Dermis blood vessel endothelial cell (primary cell): ENCODE data around the gene GRB10. TPM values are rescaled to one million over a fixed set of nuclear protein-coding genes. Genes with fewer than 3 reads are reported as not detected.
"Not testable (repeated sequence)": the region's sequence is repeated elsewhere in the genome, so short reads cannot be mapped to it uniquely, and the experiment has no call there.

Experiments used
- DNase-seq: peaks from one replicate; pipeline ENCODE4 v3.0.0; 2010
- total RNA-seq: library from RNA; depleted of rRNA; stranded (reverse); fragments of >200 nt; gene quantifications from 2 replicates; pipeline ENCODE4 v1.2.3, GENCODE V29; 2014

GRB10 gene
- total RNA-seq, 1 donor from 2014 or later: 223 TPM

DNA sequence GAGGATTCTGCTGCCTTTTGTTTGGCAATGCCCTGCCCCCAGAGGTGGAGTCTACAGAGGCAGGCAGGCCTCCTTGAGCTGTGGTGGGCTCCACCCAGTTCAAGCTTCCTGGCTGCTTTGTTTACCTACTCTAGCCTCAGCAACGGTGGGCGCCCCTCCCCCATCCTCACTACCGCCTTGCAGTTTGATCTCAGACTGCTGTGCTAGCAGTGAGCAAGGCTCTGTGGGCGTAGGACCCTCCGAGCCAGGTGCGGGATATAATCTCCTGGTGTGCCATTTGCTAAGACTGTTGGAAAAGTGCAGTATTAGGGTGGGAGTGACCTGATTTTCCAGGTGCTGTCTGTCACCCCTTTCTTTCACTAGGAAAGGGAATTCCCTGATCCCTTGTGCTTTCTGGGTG is 206.3 kb downstream of the GRB10 start:
- not testable (repeated sequence) for DNase-seq

DNA sequence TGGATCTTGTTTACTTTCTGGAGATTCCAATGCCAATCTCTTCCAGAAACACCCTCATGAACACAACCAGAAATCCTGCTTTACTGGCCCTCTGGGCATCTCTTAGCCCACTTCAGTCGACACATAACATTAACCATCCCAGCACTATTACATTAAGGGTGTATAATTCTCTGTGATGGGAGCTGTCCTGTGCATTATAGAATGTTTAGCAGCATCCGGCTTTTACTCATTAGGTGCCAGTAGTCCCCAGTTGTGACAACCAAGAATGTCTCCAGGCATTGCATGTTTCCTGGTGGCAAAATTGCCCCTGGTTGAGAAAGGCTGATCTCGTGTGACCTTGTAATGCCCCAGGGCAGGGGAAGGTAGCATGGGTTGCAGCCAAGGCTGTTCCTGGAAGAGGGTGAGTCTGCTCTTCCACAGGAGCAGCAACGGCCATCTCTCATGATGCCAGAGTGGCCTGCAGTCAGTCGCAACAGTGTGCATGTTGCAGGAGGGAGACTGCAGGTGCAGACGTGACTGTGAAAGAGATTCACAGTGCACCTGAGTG is 214.9 kb downstream of the GRB10 start:
- no peak for DNase-seq

DNA sequence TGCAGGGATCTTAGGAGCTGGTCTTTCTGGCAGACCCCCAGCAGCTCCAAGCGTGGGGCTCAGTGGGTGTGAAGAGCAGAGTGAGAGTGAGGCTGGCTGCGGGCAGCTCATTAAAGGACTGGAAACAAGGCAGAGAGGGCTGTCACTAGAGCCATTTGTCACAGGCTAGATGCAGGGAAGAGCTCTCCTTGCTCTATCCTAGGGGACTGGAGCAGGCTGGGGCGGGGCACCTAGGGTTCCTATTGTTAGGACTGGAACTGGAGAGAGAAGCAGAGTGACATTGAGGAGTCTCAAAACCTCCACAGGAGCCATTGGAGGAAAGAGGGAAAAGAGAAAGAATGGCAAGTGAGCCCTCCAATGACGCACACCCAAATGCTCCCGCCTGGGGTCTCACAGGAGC is 216.7 kb downstream of the GRB10 start:
- DNase-seq: no peak

DNA sequence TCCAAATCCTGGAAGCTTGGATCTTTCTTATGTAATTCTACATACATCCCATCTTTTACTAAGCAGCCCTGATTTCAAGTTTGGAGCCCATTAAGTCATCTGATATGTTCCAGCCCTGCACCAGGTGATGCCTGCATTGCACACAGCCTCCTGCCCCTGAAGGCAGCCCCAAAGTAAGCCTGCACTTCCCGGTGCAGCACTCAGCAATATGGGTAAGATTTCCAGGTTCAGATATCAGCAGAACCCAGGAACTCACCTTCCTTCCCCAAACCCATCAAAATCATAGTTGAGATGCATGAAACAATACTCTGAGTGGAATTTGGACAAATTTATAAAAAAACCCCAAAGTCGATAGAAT is 217.2 kb downstream of the GRB10 start:
- DNase-seq: no peak

DNA sequence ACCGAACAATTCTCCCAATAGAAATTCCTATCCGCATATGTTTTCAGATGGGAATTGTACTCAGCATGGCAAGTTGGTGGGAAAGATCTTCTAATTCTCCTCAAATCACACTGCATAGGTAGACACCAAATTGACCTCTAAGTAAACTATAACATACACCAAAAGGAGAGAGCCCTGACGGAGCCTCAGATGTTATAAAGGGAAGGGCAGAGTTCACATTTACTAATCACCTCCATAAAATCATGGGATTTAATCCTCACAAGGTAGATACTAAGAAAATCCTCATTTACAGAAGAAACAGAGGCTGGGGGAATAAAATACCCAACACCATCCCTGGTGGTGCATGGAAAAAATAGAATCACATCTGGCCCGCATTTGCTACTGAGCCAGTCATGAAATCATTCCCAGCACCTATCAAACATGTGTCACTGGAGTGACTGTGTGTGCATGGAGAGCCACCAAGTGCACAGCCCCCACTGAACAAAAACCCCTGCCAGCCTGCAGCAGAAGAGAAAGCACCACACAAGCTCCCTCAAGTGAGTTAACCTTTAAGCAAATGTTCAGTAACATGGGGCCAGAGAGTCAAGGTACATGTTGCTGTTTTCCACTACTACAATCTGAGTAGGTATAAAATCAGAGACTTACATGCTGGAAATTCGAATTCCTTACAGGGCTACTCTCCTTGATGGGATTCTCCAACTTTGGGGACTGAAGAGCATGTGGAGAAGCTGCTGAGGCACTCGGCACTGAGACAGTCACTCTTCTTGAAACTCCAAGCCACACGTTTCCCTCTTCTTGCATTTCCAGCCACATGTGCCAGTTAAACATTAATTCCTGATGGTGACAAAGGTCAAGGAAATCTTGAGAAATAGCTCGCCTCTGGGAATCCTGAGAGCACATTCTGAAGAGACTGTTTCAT is 217.8 kb downstream of the GRB10 start, which contains the start of gene DDC:
Gene DDC (minus strand): TSS at position 766 of the 919 bp plus-strand sequence. CDS start 21,320 bp downstream, outside the sequence.
- no peak for DNase-seq

DNA sequence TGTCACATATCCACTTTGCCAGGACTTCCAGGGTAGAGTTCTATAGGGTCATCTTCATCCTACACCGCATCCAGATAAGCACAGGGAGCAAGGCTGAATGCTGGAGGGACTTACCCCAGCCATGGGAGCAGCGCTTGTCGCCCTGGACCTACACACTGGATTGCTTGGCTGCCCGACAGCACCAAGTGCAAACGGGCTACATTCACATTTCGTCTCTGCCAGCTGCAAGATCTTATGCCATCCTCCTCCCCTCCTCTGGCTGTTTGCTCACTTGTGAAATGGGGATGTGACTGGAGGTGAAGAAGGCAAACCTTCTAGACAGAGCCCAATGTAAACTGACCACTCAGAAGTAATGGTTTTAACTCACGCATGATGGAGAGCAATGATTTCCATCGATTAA is 218.5 kb downstream of the GRB10 start:
- DNase-seq: no peak

DNA sequence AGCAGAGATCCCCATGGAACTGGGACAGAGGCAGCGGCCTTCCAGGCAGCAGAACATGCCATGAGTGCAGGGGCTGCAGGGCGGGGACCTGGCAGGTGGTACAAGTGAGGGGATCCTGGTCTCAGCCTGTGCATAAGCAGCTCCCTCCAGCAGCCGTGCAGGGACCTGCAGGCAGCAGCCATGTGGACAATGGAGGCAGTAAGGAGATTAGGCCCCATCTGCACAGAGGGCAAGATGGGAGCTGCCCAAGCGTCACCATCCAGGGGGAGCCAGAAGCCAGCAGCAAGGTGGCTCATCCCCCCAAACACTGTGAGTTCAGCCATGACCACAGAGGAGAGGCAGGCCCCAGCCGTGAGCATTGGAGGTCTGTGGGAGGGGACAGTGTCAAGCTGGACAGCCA is 220.6 kb downstream of the GRB10 start:
- no peak for DNase-seq

DNA sequence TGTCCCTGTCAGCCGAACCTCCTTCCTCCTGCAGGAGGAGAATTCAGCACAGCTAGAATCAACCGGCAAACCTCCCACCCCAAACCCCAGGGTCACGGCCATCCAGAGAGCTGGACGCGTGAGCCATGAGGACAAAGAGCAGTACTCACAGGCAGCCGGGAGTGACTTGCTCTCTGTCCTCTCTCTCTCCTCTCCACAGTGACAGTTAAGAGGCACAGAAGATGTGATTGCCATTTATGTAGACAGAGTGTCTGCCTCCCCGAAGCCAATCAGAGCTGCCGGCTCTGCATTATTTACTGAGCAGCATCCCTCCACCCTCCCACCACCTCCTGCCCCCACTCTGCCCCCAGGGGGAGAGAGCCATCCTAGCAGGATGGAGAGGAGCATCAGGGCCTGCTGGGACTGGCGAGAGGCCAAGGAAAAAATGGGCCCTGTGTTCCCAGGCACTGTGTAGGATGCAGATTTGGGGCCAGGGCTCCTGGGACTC is 221.8 kb downstream of the GRB10 start:
- no peak for DNase-seq

DNA sequence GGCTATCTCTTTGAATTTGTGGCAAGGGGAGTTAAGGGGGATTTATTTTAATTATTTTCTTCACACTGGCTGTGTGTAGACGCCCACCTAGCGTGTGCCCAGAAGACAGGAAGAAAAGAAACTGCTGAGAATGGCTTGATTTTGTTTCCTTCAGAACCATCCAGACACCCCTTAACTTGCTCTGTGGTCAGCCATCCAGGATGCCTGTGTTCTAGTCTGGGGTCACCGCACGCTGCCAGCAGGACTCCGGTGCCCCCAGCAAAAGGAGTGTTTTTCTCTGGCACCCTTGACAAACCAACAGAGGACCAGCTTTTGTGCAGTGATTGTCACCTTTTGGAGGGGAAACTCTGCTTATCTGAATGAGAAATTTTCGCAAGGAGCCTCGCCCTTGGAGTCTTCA is 222.8 kb downstream of the GRB10 start:
- DNase-seq: no peak

DNA sequence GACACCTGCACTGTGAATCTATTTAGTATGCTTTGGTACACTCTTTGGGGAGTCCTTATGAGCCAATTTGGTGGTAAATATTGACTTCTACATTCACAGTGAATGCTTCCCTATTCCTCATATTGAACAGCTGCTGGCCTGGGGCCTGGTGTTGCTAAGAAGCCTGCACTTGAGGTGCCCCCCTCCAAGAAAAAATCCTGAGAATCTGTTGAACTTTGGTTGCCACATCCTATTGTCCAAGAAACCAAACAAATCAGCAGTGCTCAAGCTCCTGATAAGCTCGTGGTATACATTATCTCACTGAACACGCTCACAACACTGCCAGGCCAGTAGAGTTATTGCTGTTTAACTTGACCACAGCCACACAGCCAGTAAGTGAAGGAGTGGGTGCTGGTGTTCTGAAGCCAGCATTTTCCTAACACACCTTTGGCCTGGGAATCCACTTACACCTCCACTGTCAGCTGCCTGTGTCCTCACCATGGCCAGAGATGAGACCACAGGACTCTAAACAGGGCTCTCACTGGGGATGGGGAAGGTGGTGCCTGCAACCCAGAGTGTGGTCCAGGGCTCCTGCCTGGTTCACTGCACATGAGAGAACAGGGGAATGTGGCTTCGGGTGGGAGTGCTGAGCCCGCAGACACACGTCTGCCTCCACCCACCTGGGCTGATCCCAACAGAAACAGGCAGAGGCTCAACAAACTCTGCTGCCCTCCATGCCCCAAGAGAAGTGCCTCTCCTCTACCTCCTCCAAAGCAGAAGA is 224.2 kb downstream of the GRB10 start:
- DNase-seq: no peak

DNA sequence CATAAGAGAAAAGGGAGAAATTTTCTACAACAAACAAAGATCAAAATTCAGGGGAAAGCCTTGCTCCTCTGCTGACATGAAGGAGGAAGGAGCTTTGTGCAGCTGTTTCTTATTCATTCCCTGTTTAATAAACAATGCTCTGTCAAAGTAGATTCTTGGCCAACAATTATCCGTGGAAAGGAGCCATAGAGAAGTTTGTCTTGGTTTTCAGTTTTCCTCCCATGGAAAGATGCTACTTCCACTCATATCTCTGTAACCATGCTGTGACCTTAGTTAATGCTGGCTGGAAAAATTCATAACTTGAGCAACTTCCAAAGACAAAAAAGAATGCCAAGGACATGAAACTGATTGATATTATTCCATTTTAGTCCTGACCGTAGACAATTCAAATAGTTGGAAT is 225.6 kb downstream of the GRB10 start:
- DNase-seq: no peak

DNA sequence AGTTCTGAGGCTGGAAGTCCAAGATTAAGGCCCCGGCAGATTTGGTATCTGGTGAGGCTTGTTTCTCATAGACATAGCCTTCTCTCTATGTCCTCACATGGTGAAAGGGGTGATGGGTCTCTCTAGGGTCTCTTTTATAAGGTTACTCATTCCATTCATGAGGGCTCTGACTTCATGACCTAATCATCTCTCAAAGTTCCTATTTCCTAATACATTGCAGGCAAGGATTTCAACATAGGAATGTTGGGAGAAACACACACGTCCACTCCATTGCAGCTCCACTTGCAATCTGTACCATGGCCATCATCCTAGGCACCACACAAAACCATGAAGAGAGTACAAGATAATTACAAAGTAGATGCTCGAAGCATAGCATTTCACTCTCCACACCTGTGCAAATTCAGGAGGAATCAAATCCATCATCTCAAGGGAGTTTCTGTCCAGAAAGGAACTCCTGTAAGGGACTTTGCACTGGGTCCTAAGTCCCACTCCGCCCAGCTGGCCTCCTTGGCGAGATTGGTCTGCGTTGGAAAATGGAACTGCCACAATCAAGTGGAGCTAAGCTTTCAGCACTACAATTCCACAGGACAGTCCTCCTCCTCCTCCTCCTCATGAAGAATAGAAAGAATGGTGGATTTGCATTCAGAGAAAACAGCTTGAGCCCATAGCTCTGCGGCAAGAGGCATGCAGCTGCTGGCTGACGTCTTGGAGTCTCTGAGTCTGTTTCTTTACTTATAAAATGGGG is 226.3 kb downstream of the GRB10 start:
- DNase-seq: no peak

DNA sequence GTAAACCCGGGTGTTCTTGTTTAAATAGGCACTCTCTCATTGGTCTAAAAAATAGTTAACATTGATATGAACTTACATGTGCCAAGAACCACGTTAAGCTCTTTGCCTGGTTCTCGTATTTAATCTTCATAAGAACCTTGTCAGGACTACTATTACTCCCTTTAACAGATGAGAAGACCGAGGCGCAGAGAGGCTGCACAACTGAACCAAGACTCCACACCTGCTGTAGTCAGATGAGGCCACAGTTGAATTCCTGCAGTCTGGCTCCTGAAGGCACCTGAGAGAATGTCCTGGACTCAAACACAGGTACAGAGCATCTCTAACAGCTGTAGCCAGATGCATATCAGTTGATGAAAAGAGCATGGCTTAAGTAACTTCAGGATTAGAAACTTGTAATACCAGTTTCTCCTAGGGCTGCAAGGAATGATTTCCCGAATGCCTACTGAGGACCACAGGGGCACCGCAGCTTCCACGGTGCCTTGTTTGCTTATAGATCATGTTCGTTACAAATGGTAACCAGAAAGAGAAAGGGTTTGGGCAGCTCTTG is 227.0 kb downstream of the GRB10 start:
- DNase-seq: no peak

DNA sequence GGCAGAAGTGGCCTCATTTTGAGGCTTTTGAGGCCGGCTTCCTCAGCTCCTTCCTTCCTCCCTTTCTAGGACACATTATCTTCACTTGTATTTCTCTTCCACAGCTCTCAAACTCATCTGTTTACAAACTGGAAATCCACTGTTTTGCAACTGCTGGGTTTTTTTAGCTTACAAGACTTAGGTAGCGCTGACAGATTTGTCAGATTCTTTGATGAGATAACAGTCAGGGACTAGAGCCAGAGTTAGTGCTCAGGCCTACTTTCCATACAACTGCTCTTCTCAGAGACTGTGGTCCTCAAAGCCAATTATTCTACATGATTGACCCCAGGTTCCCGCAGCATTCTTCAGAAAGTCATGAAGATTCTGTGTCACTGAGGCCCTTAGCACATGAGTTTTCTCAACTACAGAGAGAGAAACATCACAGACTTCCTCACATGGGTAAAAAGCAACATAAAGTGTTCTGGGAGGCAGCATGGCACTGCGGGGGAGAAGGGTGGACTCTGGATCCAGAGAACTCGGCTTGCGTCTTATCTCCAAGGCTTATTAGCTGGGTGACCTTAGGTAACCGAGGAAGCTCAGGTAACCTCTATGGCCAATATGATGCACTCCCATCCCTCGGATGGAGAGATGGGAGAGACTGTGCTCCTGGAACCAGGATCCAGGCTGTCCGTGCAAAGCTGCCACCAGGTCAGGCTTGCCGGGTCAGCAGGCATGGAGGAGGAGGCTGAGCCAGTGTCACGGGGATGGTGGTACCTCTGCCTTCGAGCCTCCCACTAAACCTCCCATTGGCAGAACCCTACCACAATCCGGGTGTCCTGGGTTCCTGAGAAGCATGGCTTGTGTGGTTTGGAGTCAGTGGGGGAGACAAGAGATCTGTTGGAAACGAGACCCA is 228.0 kb downstream of the GRB10 start:
- no peak for DNase-seq

DNA sequence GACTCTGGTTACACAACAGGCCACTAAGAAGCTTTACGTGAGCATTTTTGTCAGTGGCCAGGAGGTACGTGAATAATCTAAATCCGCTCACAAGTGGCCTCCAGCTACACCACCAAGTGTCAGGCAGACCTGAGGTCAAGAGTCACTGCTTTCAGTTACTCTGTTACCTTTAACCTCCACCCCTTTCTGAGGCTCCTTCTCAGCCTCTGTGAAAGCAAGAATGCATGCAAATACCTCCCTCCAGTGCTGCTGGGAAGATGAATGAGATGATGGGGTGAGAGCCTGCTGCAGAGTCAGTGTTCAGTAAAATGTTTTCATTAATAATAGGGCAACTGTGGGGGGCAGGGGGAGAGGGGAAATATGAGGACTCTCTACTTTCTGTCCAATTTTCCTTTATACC is 228.7 kb downstream of the GRB10 start:
- DNase-seq: no peak

DNA sequence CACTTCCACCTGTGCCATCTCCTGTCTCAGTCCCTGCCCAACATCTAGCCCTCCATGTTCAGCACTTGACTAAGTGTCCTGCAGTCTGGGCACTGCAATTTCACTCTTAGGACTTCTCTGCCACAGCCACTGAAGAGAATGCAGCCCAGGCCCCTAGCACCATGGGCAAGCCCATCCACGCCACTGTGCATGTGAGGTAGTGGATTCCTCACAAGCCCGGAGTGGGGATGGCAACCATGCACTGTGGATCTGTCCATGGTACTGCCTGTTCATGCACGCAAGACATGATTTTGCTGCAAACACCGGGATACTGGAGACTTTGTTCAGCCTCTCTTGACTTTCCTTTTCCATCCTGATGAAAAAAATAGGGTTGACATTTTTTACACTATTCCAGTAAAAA is 229.8 kb downstream of the GRB10 start:
- DNase-seq: peak; percentile 69

DNA sequence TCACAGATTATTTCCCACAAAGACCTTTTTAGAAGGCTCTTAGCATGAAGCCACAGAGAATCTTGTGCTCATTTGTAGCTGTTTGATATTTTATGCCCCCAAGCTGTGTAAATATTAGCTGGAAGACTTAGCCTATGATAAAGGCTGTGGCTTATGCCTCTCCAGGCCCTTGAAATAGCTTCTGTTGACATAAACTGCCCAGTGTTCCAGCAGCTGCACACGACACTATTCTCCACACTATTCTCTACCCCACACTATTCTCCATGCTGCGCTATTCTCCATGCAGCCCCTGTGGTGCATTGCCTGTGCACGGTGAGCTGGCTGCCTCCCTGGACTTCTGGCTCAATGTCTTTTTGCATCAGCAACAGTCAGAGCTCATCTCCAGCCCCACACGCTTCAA is 230.6 kb downstream of the GRB10 start:
- no peak for DNase-seq

DNA sequence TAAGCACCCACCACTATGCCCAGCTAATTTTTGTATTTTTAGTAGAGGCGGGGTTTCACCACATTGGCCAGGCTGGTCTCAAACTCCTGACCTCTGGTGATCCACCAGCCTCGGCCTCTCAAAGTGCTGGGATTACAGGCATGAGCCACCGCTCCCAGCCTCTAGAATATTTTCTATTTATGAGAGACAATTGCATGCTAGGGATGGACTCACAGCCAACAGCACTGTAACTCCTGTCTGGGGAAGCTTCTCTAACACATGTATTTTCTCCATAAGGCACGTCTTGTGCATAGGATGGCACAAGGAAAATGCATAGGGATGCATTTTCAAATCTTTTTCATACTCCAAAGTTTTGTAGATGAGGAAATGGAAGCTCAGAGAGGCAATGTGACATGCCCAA is 237.1 kb downstream of the GRB10 start:
- DNase-seq: not testable (repeated sequence)

DNA sequence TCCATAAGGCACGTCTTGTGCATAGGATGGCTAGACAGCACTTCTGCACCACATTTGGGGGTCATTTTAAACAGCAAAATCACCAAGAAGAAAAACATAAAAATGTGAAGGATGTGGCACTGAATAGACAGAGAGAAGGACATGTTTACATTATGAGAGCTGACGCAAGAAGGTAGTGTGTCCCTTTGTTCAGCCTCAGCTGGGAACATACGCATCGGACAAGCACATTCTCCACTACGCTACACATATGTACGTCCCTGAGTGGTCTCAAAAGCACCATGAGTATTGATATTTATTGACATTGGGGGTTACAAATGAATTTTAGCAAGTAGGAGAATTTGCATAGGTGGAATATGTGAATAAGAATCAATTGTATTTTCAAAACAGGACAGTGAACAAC is 237.7 kb downstream of the GRB10 start:
- no peak for DNase-seq

DNA sequence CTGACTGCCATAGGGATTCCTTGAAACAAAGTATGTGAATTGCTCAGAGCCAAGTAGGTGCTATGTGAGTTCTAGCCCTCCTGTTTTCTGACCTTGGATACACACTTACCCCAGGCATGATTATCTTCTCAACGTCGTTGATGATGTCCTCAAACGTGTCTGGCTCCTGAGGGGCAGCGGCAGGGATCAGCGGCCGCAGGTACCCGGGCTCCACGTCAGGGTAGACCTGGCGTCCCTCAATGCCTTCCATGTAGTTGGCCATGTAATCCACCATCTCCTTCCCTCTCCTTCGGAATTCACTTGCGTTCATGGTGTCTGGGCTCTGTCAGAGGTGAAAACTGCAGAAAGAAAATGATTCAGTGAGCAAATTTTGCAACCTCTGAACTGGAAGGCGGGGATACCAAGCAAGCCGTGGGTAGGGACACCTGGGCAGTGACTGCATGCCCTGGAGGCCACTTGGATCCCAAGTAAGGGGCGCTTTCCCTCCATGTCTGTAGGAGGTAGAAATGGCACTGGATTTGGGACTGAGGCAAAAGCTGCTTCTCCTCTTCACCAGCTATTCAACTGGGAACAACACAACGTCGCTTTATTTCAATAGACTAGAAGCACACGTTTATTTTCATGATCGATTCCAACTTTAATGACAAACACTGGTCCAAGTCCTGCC is 238.8 kb downstream of the GRB10 start:
- no peak for DNase-seq

DNA sequence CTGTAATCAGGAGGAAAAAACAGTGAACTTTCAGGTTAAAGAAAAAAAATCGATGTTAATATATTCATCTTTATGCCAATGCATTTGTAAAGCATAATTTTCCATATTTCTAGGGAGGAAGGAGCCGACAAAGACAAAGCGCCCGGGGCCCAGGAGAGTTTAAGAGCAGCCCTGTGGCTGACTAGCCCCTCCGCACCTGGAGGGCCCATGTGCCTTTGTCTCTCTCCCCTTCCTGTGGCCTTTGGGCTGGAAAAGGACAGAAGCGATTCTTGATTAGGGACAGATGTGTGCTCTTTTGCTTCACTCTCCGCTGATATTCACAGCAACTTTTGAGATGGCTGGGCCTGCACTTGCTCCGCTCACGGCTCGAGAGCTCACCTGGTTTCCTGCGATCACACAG is 240.6 kb downstream of the GRB10 start:
- no peak for DNase-seq
